ENCODE results near the gene SHLD1. TPM values are rescaled to one million over a fixed set of nuclear protein-coding genes. Genes with fewer than 3 reads are reported as not detected.

SHLD1 gene
- total RNA-seq, 1 experiment from 2014 or later: 6.7 TPM

DNA sequence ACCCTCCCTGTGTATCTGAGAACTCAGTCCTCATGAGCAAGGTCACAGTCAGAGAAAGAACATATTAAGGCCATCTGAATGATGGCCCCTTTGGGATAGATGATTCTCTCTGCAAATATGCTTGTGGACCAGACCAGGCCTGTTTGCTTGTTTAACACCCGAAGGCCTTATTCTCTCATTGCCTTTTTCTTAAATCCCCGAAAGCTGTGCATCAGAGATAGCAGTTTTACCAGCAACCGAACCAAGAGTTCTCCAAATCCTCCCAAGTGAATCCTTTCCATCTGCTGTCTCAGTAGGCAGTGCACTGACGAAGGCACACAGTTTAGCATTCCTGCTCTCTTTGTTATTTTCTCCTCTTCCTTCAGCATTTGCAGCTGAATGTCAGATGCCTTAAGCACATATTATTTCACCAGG is 120.4 kb downstream of the SHLD1 start:
- H2BK20ac ChIP-seq (ENCODE audit: low read depth, low read length, poor library complexity, severe bottlenecking): no peak overlapping the region
- no CpG with 5 or more reads among the region's 4 CpGs for WGBS (ENCODE audit: extremely low coverage, insufficient read length, low lambda C conversion rate)
- no peak overlapping the region for H3K9ac ChIP-seq (ENCODE audit: extremely low read depth, insufficient read length, low read length)
- no peak overlapping the region for H2BK5ac ChIP-seq (ENCODE audit: insufficient read length, low read length)
- H3K23me2 ChIP-seq (ENCODE audit: insufficient read length, low read depth, low read length, poor library complexity, severe bottlenecking): no peaks in the 10 kb centered on the region
- DNase-seq: no peak
- H2BK120ac ChIP-seq (ENCODE audit: low read depth, low read length, poor library complexity, severe bottlenecking): no peak overlapping the region
- peaks cover 3% of the 10 kb centered on the region; the same call in 1 of the 2 replicates for H3K4me1 ChIP-seq (ENCODE audit: insufficient read depth, low read length)
- no peak overlapping the region for H3K27ac ChIP-seq (ENCODE audit: insufficient read length, low read depth, low read length)
- no peak overlapping the region for H3K4ac ChIP-seq (ENCODE audit: low read depth, low read length)
- no peak overlapping the region for H3K4me2 ChIP-seq (ENCODE audit: insufficient read depth, insufficient read length, low read length)
- H2AFZ ChIP-seq (ENCODE audit: low read length): no peak overlapping the region
- H3K9me3 ChIP-seq (ENCODE audit: control insufficient read depth, low read depth, low read length): no peaks in the 10 kb centered on the region
- no peak overlapping the region for H3T11ph ChIP-seq (ENCODE audit: low read length)
- H4K5ac ChIP-seq (ENCODE audit: insufficient read length, low read depth, low read length): no peak overlapping the region
- no peak overlapping the region for H4K91ac ChIP-seq (ENCODE audit: insufficient read length, low read depth, low read length)
- H2AK5ac ChIP-seq (ENCODE audit: insufficient read length, low read length): no peak overlapping the region
- H4K20me1 ChIP-seq (ENCODE audit: control insufficient read depth, insufficient read depth, insufficient read length): no peaks in the 10 kb centered on the region
- H3K14ac ChIP-seq (ENCODE audit: insufficient read depth, low read length): no peak overlapping the region
- no peak overlapping the region for H2BK15ac ChIP-seq (ENCODE audit: low read depth, low read length)
- no peaks in the 10 kb centered on the region; a peak in 1 of 5 replicates for H3K9me3 Mint-ChIP-seq
- H3K79me1 ChIP-seq (ENCODE audit: insufficient read depth, low read depth, low read length, poor library complexity, severe bottlenecking): no peaks in the 10 kb centered on the region
- H3K18ac ChIP-seq (ENCODE audit: insufficient read length, low read depth, low read length): no peak overlapping the region
- no peaks in the 10 kb centered on the region for H3K79me2 ChIP-seq (ENCODE audit: insufficient read depth, low read length)
- no peaks in the 10 kb centered on the region for H3K36me3 Mint-ChIP-seq (ENCODE audit: insufficient read depth in 1 of 3, low read depth in 3 of 3)
- no peak overlapping the region for H4K8ac ChIP-seq (replicated peaks; ENCODE audit: insufficient read length, low read depth, low read length)
- H3K27me3 ChIP-seq (ENCODE audit: insufficient read depth, low read length): no peaks in the 10 kb centered on the region
- no peaks in the 10 kb centered on the region for H3K27me3 Mint-ChIP-seq (ENCODE audit: low read depth)
- peaks cover 30 to 32% of the 10 kb centered on the region in 2 experiments for H3K4me1 Mint-ChIP-seq
- no peak overlapping the region; a peak in 1 of 7 replicates for H3K27ac Mint-ChIP-seq
- H3K23ac ChIP-seq (ENCODE audit: insufficient read length, low read depth, low read length): no peak overlapping the region
- no peak overlapping the region for H3K4me3 Mint-ChIP-seq
- H3K56ac ChIP-seq (ENCODE audit: insufficient read length, low read depth, low read length): no peak overlapping the region
- H2BK12ac ChIP-seq (ENCODE audit: insufficient read length, low read depth, low read length): no peak overlapping the region
- TF ChIP-seq, protein P1, sequence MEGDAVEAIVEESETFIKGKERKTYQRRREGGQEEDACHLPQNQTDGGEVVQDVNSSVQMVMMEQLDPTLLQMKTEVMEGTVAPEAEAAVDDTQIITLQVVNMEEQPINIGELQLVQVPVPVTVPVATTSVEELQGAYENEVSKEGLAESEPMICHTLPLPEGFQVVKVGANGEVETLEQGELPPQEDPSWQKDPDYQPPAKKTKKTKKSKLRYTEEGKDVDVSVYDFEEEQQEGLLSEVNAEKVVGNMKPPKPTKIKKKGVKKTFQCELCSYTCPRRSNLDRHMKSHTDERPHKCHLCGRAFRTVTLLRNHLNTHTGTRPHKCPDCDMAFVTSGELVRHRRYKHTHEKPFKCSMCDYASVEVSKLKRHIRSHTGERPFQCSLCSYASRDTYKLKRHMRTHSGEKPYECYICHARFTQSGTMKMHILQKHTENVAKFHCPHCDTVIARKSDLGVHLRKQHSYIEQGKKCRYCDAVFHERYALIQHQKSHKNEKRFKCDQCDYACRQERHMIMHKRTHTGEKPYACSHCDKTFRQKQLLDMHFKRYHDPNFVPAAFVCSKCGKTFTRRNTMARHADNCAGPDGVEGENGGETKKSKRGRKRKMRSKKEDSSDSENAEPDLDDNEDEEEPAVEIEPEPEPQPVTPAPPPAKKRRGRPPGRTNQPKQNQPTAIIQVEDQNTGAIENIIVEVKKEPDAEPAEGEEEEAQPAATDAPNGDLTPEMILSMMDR (conservative IDR thresholded peaks at IDR 0.05): no peak

Measured in H9 (cell line).